Endothelial cell (in vitro differentiated cells): ENCODE data around the gene CEACAM7. TPM values are rescaled to one million over a fixed set of nuclear protein-coding genes. Genes with fewer than 3 reads are reported as not detected.

Experiments used
- DNase-seq: peaks from one replicate; pipeline ENCODE4 v3.0.0; 2021; ENCODE audit warnings: low spot score
- H3K27ac Mint-ChIP-seq: one replicate; pipeline ENCODE4 v1.8.0; 2021; ENCODE audit warnings: mixed read lengths, inconsistent platforms; ENCODE audit not compliant: unreplicated experiment
- H3K27me3 Mint-ChIP-seq: one replicate; pipeline ENCODE4 v1.8.0; 2021; ENCODE audit warnings: mild to moderate bottlenecking, moderate library complexity, mixed read lengths, inconsistent platforms; ENCODE audit not compliant: unreplicated experiment
- H3K36me3 Mint-ChIP-seq: one replicate; pipeline ENCODE4 v1.8.0; 2021; ENCODE audit warnings: mild to moderate bottlenecking, low read depth, mixed read lengths, inconsistent platforms; ENCODE audit not compliant: unreplicated experiment
- H3K4me1 Mint-ChIP-seq: one replicate; pipeline ENCODE4 v1.8.0; 2021; ENCODE audit warnings: mild to moderate bottlenecking, mixed read lengths, inconsistent platforms; ENCODE audit not compliant: unreplicated experiment
- H3K4me3 Mint-ChIP-seq: one replicate; pipeline ENCODE4 v1.8.0; 2021; ENCODE audit warnings: mild to moderate bottlenecking, mixed read lengths, inconsistent platforms; ENCODE audit not compliant: unreplicated experiment
- H3K9me3 Mint-ChIP-seq: one replicate; pipeline ENCODE4 v1.8.0; 2021; ENCODE audit warnings: mixed read lengths, inconsistent platforms; ENCODE audit not compliant: unreplicated experiment
- CTCF ChIP-seq: fragments of 200-600 bp; sonication (generic); IDR thresholded peaks from one replicate; pipeline ENCODE4 v1.5.0; 2021; ENCODE audit warnings: antibody characterized with exemption; ENCODE audit not compliant: unreplicated experiment
- total RNA-seq: library from RNA; stranded (reverse); fragmentation: NEBNext Ultra II Directional; extraction: Animal tissue kit (Norgen Biotek cat#: 25700); gene quantifications from one replicate; pipeline ENCODE4 v1.2.1, GENCODE V29; 2021; ENCODE audit not compliant: unreplicated experiment

CEACAM7 gene
- total RNA-seq, 1 donor from 2014 or later, result not detected

GRCh38 chr19:41698746-41699230, 10.7 kb upstream of the CEACAM7 start:
- Mint-ChIP-seq H3K27me3 (peaks cover 6% of the 10 kb centered on the region), H3K36me3 (no peaks in the 10 kb centered on the region), H3K4me3 (no peak overlapping the region), H3K9me3 (no peaks in the 10 kb centered on the region), H3K4me1 (peaks cover 4% of the 10 kb centered on the region), H3K27ac (no peak overlapping the region)
- no peak for DNase-seq
- TF ChIP-seq CTCF, result no peak

- DNase-seq, result no peak
- peaks cover 4% of the 10 kb centered on the region for H3K4me1 Mint-ChIP-seq
- no peak overlapping the region for H3K27ac Mint-ChIP-seq
- TF ChIP-seq CTCF, result no peak
- H3K27me3 Mint-ChIP-seq, result peaks cover 6% of the 10 kb centered on the region
- no peak overlapping the region for H3K4me3 Mint-ChIP-seq
- H3K9me3 Mint-ChIP-seq, result no peaks in the 10 kb centered on the region
- H3K36me3 Mint-ChIP-seq, result no peaks in the 10 kb centered on the region
Measured at GRCh38 chr19:41697198-41697855, 9.3 kb upstream of the CEACAM7 start.

- H3K27ac Mint-ChIP-seq, result no peak overlapping the region
- TF ChIP-seq CTCF, result no peak
- H3K27me3 Mint-ChIP-seq, result peaks cover 6% of the 10 kb centered on the region
- H3K4me3 Mint-ChIP-seq, result no peak overlapping the region
- no peaks in the 10 kb centered on the region for H3K36me3 Mint-ChIP-seq
- DNase-seq, result peak; percentile 66
- H3K4me1 Mint-ChIP-seq, result peaks cover 4% of the 10 kb centered on the region
- H3K9me3 Mint-ChIP-seq, result no peaks in the 10 kb centered on the region
Measured at GRCh38 chr19:41696402-41697197, 8.5 kb upstream of the CEACAM7 start.

- Mint-ChIP-seq H3K4me1 (peaks cover 4% of the 10 kb centered on the region), H3K9me3 (no peaks in the 10 kb centered on the region), H3K27me3 (peaks cover 6% of the 10 kb centered on the region), H3K4me3 (no peak overlapping the region), H3K27ac (no peak overlapping the region), H3K36me3 (no peaks in the 10 kb centered on the region)
- no peak for DNase-seq
- no peak for TF ChIP-seq CTCF
Measured at GRCh38 chr19:41695745-41696144, 7.7 kb upstream of the CEACAM7 start.
